Prostate gland (tissue), 2 donors: ENCODE measurements around the gene CCNT2. TPM values are rescaled to one million over a fixed set of nuclear protein-coding genes. Genes with fewer than 3 reads are reported as not detected.

Experiments used
- DNase-seq: peaks from one replicate; pipeline ENCODE4 v3.0.0-alpha.2; 2019; ENCODE audit warnings: low spot score
- H3K27ac ChIP-seq, 2 donors: fragments of 200-600 bp; sonication (generic); 2 replicates each; pipeline ENCODE4 v1.5.1; 2017 to 2019
- H3K27me3 ChIP-seq: fragments of 200-600 bp; sonication (generic); replicated peaks from 2 replicates; pipeline ENCODE4 v1.5.1; 2019; ENCODE audit not compliant: insufficient read depth
- H3K36me3 ChIP-seq, 2 donors: fragments of 200-600 bp; sonication (generic); 1 replicate in 1 of 2; 2 replicates in 1 of 2; pipeline versions ENCODE4 v1.5.1 to v1.8.1; 2017 to 2019
- H3K4me1 ChIP-seq: fragments of 200-600 bp; sonication (generic); replicated peaks from 2 replicates; pipeline ENCODE4 v1.5.1; 2019
- H3K4me3 ChIP-seq, 2 donors: fragments of 200-600 bp; sonication (generic); 2 replicates each; pipeline ENCODE4 v1.5.1; 2017 to 2019
- H3K9me3 ChIP-seq: fragments of 200-600 bp; sonication (generic); 2 replicates; pipeline ENCODE4 v1.5.1; 2017
- POLR2A ChIP-seq: fragments of 450-650 bp; IDR thresholded peaks from one replicate; pipeline ENCODE4 v1.6.1; 2016; ENCODE audit warnings: antibody characterized with exemption, mild to moderate bottlenecking
- POLR2AphosphoS5 ChIP-seq: sonication (generic); formaldehyde crosslinking; IDR thresholded peaks from one replicate; pipeline ENCODE4 v1.6.1; 2017; ENCODE audit warnings: antibody characterized with exemption
- WGBS: methylation state at CpG from one replicate; pipeline ENCODE4 v1.1.5; 2018; 5-methylcytosine and 5-hydroxymethylcytosine counted together
- intact Hi-C: fragments of 100-400 bp; cut with DNase I; formaldehyde crosslinking; loops from one replicate; pipeline ENCODE4 v1.14.2; 2022
- total RNA-seq, 2 donors: library from RNA; depleted of rRNA; stranded (reverse); fragments of >200 nt; gene quantifications; one replicate each; pipeline ENCODE4 v1.1.0, GENCODE V29; 2016
- TF ChIP-seq, protein P1 (sequence below), 4 experiments: fragments of 200-600 bp in 2 of 4; fragments of 450-650 bp in 2 of 4; sonication (generic) in 2 of 4; IDR thresholded peaks; 1 replicate in 3 of 4; 2 replicates in 1 of 4; pipeline ENCODE4 v1.5.1; 2016 to 2019; ENCODE audit warnings: antibody characterized with exemption in 4 of 4, mild to moderate bottlenecking in 2 of 4, moderate library complexity in 2 of 4

CCNT2 gene
- total RNA-seq, 2 donors from 2014 or later: 24.1 to 34.8 TPM

DNA sequence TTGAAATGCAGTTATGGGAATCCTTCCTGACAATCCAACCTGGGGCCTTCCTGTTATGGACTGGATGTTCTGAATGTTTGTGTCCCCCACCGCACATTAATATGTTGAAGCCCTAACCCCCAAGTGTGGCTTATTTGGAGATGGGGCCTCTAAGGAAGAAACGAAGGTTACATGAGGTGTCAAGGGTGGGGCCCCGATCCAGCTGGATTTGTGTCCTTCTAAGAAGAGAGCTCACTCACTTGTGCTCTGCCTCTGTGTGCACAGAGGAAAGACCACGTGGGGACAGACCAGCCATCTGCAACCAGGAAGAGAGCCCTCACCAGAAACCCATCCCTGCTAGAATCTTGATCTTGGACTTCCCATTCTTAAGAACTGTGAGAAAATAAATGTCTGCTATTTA lies 84.2 kb downstream of the CCNT2 start:
- Histone ChIP-seq H3K9me3 (no peaks in the 10 kb centered on the region), H3K36me3 (no peaks in the 10 kb centered on the region), H3K27ac (no peak overlapping the region), H3K27me3 (no peaks in the 10 kb centered on the region), H3K4me1 (no peaks in the 10 kb centered on the region), H3K4me3 (no peak overlapping the region)
- DNase-seq: no peak
- 83% methylated on average over 4 of the region's 4 CpGs for WGBS
- TF ChIP-seq, protein P1, sequence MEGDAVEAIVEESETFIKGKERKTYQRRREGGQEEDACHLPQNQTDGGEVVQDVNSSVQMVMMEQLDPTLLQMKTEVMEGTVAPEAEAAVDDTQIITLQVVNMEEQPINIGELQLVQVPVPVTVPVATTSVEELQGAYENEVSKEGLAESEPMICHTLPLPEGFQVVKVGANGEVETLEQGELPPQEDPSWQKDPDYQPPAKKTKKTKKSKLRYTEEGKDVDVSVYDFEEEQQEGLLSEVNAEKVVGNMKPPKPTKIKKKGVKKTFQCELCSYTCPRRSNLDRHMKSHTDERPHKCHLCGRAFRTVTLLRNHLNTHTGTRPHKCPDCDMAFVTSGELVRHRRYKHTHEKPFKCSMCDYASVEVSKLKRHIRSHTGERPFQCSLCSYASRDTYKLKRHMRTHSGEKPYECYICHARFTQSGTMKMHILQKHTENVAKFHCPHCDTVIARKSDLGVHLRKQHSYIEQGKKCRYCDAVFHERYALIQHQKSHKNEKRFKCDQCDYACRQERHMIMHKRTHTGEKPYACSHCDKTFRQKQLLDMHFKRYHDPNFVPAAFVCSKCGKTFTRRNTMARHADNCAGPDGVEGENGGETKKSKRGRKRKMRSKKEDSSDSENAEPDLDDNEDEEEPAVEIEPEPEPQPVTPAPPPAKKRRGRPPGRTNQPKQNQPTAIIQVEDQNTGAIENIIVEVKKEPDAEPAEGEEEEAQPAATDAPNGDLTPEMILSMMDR (IDR thresholded peaks at IDR 0.05): no peak
- TF ChIP-seq POLR2AphosphoS5 (no peak), POLR2A (no peak)
- intact Hi-C loops: no loop called here

- Histone ChIP-seq H3K27me3 (no peaks in the 10 kb centered on the region), H3K27ac (no peak overlapping the region), H3K9me3 (no peaks in the 10 kb centered on the region), H3K4me3 (no peak overlapping the region), H3K4me1 (no peaks in the 10 kb centered on the region), H3K36me3 (no peaks in the 10 kb centered on the region)
- TF ChIP-seq POLR2AphosphoS5 (peak; percentile 47), POLR2A (no peak)
- TF ChIP-seq, protein P1 (IDR thresholded peaks at IDR 0.05): peak; percentile 73 to 90 (median 78)
- WGBS: 5% methylated on average over 17 of the region's 17 CpGs
- intact Hi-C loops: loop anchor here (2.0 kb wide), 1 partner anchor 705 kb away; no protein-coding TSS in a partner anchor
- DNase-seq: peak; percentile 65
These were observed 85.6 kb downstream of the CCNT2 start for GRCh38 chr2:135004005-135004746.

GRCh38 chr2:135005753-135006152 lies 87.1 kb downstream of the CCNT2 start:
- no peaks in the 10 kb centered on the region for H3K4me1 ChIP-seq
- WGBS: 59% methylated on average over 3 of the region's 3 CpGs
- intact Hi-C loops: loop anchor here (2.0 kb wide), 1 partner anchor 703 kb away; no protein-coding TSS in a partner anchor
- H3K36me3 ChIP-seq: no peaks in the 10 kb centered on the region
- DNase-seq: no peak
- no peaks in the 10 kb centered on the region for H3K9me3 ChIP-seq
- TF ChIP-seq POLR2AphosphoS5 (no peak), POLR2A (no peak)
- TF ChIP-seq, protein P1 (IDR thresholded peaks at IDR 0.05): no peak
- H3K27me3 ChIP-seq: no peaks in the 10 kb centered on the region
- H3K27ac ChIP-seq: no peak overlapping the region
- no peak overlapping the region for H3K4me3 ChIP-seq

Other genes with a start within 250 kb of the CCNT2 start
- 10 to 100 TPM in 1 of 2 donors, under 1 TPM in 1; 0.55 to 23.1 TPM for gene TMEM163, start 199.8 kb upstream of the CCNT2 start, total RNA-seq
- not detected for gene ACMSD, start 80.2 kb upstream of the CCNT2 start, total RNA-seq
- gene MAP3K19, start 128.6 kb downstream of the CCNT2 start, total RNA-seq: 1 to 10 TPM in 1 of 2 donors, not detected in 1; 2.7 TPM
- 10 to 100 TPM; 43.4 to 54.6 TPM for gene RAB3GAP1, start 133.5 kb downstream of the CCNT2 start, total RNA-seq